AG09309 (cell line): ENCODE data around the gene GABBR2.

Experiments
- DNase-seq: peaks from one replicate; pipeline ENCODE4 v3.0.0-alpha.2; 2010; ENCODE audit warnings: low read depth
- H3K4me3 ChIP-seq: 2 replicates; pipeline ENCODE4 v1.5.1; 2011; ENCODE audit warnings: mild to moderate bottlenecking, low read depth, low read length, moderate library complexity; ENCODE audit not compliant: control insufficient read depth
- TF ChIP-seq, protein P1 (sequence below): IDR thresholded peaks from 2 replicates; pipeline ENCODE4 v1.5.1; 2011; ENCODE audit warnings: mild to moderate bottlenecking, low read depth, low read length, inconsistent platforms; ENCODE audit not compliant: insufficient read depth, control insufficient read depth; ENCODE audit errors: missing control alignments

GABBR2 gene

GRCh38 chr9:98356326-98356725 lies 352.4 kb downstream of the GABBR2 start:
- H3K4me3 ChIP-seq: no peak overlapping the region
- TF ChIP-seq, protein P1, sequence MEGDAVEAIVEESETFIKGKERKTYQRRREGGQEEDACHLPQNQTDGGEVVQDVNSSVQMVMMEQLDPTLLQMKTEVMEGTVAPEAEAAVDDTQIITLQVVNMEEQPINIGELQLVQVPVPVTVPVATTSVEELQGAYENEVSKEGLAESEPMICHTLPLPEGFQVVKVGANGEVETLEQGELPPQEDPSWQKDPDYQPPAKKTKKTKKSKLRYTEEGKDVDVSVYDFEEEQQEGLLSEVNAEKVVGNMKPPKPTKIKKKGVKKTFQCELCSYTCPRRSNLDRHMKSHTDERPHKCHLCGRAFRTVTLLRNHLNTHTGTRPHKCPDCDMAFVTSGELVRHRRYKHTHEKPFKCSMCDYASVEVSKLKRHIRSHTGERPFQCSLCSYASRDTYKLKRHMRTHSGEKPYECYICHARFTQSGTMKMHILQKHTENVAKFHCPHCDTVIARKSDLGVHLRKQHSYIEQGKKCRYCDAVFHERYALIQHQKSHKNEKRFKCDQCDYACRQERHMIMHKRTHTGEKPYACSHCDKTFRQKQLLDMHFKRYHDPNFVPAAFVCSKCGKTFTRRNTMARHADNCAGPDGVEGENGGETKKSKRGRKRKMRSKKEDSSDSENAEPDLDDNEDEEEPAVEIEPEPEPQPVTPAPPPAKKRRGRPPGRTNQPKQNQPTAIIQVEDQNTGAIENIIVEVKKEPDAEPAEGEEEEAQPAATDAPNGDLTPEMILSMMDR: no peak
- no peak for DNase-seq

DNA sequence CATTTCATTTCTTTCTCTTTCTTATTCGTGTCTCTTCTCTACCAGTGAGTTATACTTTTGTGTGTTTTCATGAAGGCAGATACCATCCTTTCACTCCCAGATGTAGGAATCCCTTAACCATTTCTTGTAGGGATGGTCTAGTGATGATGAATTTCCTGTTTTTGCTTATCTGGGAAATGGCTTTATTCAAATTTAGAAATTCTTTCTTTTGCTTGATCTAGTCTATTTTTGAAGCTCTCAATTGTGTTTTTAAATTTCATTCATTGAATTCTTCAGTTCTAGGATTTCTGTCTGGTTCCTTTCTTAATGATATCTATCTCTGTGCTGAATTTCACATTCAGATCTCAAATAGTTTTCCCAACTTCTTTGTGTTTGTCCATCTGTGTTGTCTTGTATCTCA lies 357.4 kb downstream of the GABBR2 start:
- no peak overlapping the region for H3K4me3 ChIP-seq
- TF ChIP-seq, protein P1: no peak
- DNase-seq: no peak

GRCh38 chr9:98347642-98348041 lies 361.1 kb downstream of the GABBR2 start:
- DNase-seq: no peak
- no peak overlapping the region for H3K4me3 ChIP-seq
- TF ChIP-seq, protein P1: no peak

- H3K4me3 ChIP-seq: no peak overlapping the region
- DNase-seq: no peak
- TF ChIP-seq, protein P1: no peak
These were observed 363.7 kb downstream of the GABBR2 start for GRCh38 chr9:98345011-98345410.

DNA sequence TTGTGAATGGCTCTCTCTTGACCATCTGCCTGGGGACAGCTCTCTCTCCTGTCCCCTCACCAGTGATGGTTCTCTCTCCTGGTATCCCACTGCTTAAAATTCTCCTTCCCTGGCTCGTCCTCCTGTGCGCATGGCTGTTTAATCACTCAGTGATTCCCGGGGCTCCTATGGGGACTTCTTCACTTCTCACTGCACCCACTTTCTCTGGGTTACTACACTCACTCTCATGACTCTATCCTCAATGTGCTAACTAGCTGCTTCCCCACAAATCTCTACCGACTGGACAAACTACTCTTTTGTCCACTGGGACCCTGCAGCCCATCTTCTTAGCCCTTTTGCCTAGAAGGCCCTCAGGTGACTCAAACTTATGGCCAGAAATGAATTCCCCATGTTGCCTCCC lies 364.2 kb downstream of the GABBR2 start:
- TF ChIP-seq, protein P1: no peak
- H3K4me3 ChIP-seq: no peak overlapping the region
- no peak for DNase-seq

DNA sequence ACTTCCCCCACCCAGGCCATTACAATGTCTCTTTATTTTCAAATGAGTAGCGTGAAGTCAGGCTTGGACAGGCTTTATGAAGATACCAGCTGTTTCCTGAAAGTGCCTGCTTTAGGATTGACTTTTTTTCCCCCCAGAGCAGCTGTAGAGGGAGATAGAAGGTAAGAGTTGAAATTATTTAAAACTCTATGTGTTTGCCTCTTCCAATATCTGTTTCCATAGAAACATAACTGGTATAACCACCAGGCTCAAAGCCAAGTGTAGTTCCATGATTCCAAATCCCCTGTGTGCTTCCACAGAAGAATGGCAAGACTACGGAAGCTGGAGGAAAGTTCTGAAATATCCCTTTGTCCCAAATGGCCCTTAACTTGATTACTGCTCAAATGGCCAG lies 365.9 kb downstream of the GABBR2 start:
- DNase-seq: no peak
- TF ChIP-seq, protein P1: no peak
- H3K4me3 ChIP-seq: no peak overlapping the region
